ENCODE measurements around the gene TCERG1L. TPM values are rescaled to one million over a fixed set of nuclear protein-coding genes. Genes with fewer than 3 reads are reported as not detected.

The TCERG1L gene
- polyA plus RNA-seq, 1 donor from 2014 or later: 0.53 TPM

DNA sequence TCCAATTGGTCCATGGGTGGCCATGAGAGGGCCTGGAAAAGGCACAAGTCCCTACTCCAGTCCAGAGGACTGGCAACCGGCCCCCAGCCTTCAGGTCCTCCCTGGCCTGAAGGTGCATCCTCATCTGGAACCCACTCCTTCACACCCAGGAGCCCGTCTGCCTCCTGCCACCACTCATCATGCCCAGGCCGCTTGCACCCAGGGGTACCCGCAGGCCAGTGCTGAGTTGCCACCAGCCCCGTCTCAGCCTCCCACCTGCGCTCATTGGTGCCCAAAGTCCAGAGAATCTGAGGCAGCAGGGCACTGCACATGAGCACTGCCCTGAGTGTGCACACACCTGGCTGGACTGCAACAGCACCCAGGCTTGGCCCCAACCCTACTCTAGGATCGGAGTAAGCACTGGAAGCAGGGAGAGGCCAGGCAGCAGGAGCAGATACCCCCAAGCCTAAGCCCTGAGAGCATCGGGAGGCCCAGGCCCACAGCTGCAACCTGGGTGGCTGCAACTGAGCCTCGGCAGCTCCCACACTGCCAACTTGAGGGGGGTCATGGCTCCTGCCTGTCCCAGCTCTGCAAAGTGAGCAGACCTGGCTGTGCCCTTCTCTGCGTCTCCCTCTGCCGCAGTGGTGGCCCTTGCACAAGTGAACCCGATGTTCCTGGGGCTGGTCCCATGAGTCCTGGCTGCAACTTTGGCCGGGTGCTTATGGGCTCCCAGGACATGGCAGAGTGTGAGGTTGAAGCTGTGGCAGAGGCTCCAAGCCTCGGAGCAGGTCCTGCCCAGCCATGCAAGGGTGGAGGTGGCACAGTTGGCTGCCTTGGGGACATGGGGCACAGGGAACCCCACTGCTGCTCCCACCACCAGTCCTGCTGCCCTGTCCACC, 44.3 kb downstream of the TCERG1L start:
- Histone ChIP-seq H3K9me3 (ENCODE audit: low read length) (no peaks in the 10 kb centered on the region), H2AFZ (ENCODE audit: low read depth, low read length) (no peak overlapping the region)

GRCh38 chr10:131264110-131264788, 47.3 kb downstream of the TCERG1L start:
- Histone ChIP-seq H3K9me3 (ENCODE audit: low read length) (no peaks in the 10 kb centered on the region), H3K27ac (ENCODE audit: low read length) (no peak overlapping the region), H3K4me3 (ENCODE audit: low read length) (no peak overlapping the region), H3F3A (ENCODE audit: insufficient read depth, low read length, poor library complexity, severe bottlenecking) (no peaks in the 10 kb centered on the region), H4K20me1 (ENCODE audit: insufficient read depth) (no peaks in the 10 kb centered on the region), H3K36me3 (ENCODE audit: insufficient read depth, low read length) (no peaks in the 10 kb centered on the region), H3K4me2 (ENCODE audit: low read length) (no peak overlapping the region), H3K9ac (ENCODE audit: low read length) (no peak overlapping the region), H3K27me3 (ENCODE audit: insufficient read depth, low read depth, low read length) (no peaks in the 10 kb centered on the region), H3K79me2 (replicated peaks; ENCODE audit: insufficient read depth, low read length) (no peaks in the 10 kb centered on the region), H3K9me2 (ENCODE audit: insufficient read depth, low read length) (no peaks in the 10 kb centered on the region), H2AFZ (ENCODE audit: low read depth, low read length) (no peak overlapping the region)
- TF ChIP-seq EZH2 (IDR thresholded peaks at IDR 0.05; ENCODE audit: borderline replicate concordance, insufficient read depth, low read length, poor library complexity, severe bottlenecking): no peak
- TF ChIP-seq MXI1 (conservative IDR thresholded peaks at IDR 0.05; ENCODE audit: poor library complexity, severe bottlenecking): no peak
- no peak for TF ChIP-seq TAF1 (IDR thresholded peaks at IDR 0.05; ENCODE audit: low read depth)
- TF ChIP-seq EP300 (conservative IDR thresholded peaks at IDR 0.05; ENCODE audit: poor library complexity, severe bottlenecking): no peak
- TF ChIP-seq RAD21 (conservative IDR thresholded peaks at IDR 0.05): no peak
- no peak for TF ChIP-seq SMC3 (conservative IDR thresholded peaks at IDR 0.05; ENCODE audit: poor library complexity)
- TF ChIP-seq, protein P1, sequence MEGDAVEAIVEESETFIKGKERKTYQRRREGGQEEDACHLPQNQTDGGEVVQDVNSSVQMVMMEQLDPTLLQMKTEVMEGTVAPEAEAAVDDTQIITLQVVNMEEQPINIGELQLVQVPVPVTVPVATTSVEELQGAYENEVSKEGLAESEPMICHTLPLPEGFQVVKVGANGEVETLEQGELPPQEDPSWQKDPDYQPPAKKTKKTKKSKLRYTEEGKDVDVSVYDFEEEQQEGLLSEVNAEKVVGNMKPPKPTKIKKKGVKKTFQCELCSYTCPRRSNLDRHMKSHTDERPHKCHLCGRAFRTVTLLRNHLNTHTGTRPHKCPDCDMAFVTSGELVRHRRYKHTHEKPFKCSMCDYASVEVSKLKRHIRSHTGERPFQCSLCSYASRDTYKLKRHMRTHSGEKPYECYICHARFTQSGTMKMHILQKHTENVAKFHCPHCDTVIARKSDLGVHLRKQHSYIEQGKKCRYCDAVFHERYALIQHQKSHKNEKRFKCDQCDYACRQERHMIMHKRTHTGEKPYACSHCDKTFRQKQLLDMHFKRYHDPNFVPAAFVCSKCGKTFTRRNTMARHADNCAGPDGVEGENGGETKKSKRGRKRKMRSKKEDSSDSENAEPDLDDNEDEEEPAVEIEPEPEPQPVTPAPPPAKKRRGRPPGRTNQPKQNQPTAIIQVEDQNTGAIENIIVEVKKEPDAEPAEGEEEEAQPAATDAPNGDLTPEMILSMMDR (IDR thresholded peaks at IDR 0.05; ENCODE audit: poor library complexity, severe bottlenecking): no peak
- TF ChIP-seq POLR2AphosphoS5 (IDR thresholded peaks at IDR 0.05): no peak
- no peak for TF ChIP-seq REST (IDR thresholded peaks at IDR 0.05; ENCODE audit: borderline replicate concordance)

More for the DNA sequence above, 44.3 kb downstream of the TCERG1L start:
- Histone ChIP-seq H3K4me2 (ENCODE audit: low read length) (no peak overlapping the region), H3K9me2 (ENCODE audit: insufficient read depth, low read length) (no peaks in the 10 kb centered on the region), H3K79me2 (replicated peaks; ENCODE audit: insufficient read depth, low read length) (no peaks in the 10 kb centered on the region), H3K4me3 (ENCODE audit: low read length) (no peak overlapping the region), H3K27ac (ENCODE audit: low read length) (no peak overlapping the region), H3K27me3 (ENCODE audit: insufficient read depth, low read depth, low read length) (no peaks in the 10 kb centered on the region), H3K9ac (ENCODE audit: low read length) (no peak overlapping the region), H3F3A (ENCODE audit: insufficient read depth, low read length, poor library complexity, severe bottlenecking) (no peaks in the 10 kb centered on the region), H3K36me3 (ENCODE audit: insufficient read depth, low read length) (no peaks in the 10 kb centered on the region), H4K20me1 (ENCODE audit: insufficient read depth) (no peaks in the 10 kb centered on the region)
- TF ChIP-seq EP300 (conservative IDR thresholded peaks at IDR 0.05; ENCODE audit: poor library complexity, severe bottlenecking): no peak
- TF ChIP-seq EZH2 (IDR thresholded peaks at IDR 0.05; ENCODE audit: borderline replicate concordance, insufficient read depth, low read length, poor library complexity, severe bottlenecking): no peak
- TF ChIP-seq MXI1 (conservative IDR thresholded peaks at IDR 0.05; ENCODE audit: poor library complexity, severe bottlenecking): no peak
